ENCODE data around the gene LAMA3.

Gene LAMA3

GRCh38 chr18:23964282-23965238 is 275.3 kb downstream of the LAMA3 start:
- TF ChIP-seq, protein P1, sequence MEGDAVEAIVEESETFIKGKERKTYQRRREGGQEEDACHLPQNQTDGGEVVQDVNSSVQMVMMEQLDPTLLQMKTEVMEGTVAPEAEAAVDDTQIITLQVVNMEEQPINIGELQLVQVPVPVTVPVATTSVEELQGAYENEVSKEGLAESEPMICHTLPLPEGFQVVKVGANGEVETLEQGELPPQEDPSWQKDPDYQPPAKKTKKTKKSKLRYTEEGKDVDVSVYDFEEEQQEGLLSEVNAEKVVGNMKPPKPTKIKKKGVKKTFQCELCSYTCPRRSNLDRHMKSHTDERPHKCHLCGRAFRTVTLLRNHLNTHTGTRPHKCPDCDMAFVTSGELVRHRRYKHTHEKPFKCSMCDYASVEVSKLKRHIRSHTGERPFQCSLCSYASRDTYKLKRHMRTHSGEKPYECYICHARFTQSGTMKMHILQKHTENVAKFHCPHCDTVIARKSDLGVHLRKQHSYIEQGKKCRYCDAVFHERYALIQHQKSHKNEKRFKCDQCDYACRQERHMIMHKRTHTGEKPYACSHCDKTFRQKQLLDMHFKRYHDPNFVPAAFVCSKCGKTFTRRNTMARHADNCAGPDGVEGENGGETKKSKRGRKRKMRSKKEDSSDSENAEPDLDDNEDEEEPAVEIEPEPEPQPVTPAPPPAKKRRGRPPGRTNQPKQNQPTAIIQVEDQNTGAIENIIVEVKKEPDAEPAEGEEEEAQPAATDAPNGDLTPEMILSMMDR (IDR thresholded peaks at IDR 0.05; ENCODE audit: control insufficient read depth, insufficient read depth, low read depth, low read length, missing control alignments) = no peak
- no peak overlapping the region for H3K4me3 ChIP-seq (ENCODE audit: control insufficient read depth, low read depth, low read length)
- DNase-seq (ENCODE audit: low read depth) = no peak

DNA sequence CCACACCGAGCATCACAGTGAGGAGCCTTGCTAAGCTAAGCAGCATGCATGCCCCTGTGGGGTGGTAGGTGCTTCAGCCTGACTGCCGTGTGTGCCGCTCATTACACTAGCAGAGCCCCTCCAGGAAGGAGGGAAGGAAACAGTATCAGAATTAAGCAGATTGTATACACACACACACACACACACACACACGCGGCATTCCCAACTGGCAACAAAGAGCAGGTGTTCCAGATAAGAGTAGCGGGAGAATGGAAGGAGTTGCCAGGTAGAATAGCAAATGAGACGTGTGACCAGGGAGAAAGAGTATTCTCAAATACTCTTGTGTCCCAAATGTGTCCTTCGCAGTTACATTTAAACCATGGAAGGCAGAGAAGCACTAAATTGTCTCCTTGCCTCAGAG is 277.7 kb downstream of the LAMA3 start:
- no peak overlapping the region for H3K4me3 ChIP-seq (ENCODE audit: control insufficient read depth, low read depth, low read length)
- no peak for DNase-seq (ENCODE audit: low read depth)
- TF ChIP-seq, protein P1 (IDR thresholded peaks at IDR 0.05; ENCODE audit: control insufficient read depth, insufficient read depth, low read depth, low read length, missing control alignments) = no peak

DNA sequence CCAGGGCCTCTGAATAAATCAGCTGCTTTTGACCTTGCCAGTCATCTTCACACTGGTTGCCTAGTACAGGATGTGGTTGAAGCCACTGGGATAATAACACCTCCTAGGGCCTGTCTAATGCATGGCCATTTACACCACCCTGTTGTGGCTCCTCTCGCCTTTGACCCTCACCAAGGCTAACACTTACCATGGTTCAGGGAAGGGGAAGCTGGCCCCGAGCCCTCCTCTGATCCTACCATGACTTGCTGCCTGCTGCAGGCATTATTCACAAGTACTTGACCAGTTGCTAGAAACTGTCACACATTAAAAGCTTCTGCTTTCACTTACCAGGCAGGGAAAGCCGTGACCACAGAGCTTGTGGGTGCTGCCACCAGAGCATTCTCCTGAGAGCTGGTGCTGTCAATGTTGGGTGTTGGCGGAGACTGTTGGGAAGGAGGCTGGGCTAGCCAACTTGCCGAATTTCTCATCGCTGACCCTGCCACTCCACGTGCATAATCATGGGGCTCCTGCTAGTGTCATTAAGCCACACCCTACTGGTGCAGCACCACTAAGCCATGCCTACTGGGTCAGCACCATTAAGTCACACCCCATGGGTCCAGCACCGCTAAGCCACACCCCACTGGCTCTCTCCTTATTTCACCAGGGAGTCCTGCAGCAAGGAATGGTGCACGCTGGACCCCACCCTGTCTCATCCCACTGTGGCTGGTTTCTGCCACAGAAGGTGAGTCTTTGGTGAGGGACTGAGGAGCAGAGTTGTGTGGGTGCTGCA is 278.3 kb downstream of the LAMA3 start:
- no peak for DNase-seq (ENCODE audit: low read depth)
- H3K4me3 ChIP-seq (ENCODE audit: control insufficient read depth, low read depth, low read length) = no peak overlapping the region

GRCh38 chr18:23968638-23969604 is 279.7 kb downstream of the LAMA3 start:
- TF ChIP-seq, protein P1 (IDR thresholded peaks at IDR 0.05; ENCODE audit: control insufficient read depth, insufficient read depth, low read depth, low read length, missing control alignments) = no peak
- H3K4me3 ChIP-seq (ENCODE audit: control insufficient read depth, low read depth, low read length) = no peak overlapping the region
- DNase-seq (ENCODE audit: low read depth) = no peak

More for the DNA sequence above, 278.3 kb downstream of the LAMA3 start:
- TF ChIP-seq, protein P1 (IDR thresholded peaks at IDR 0.05; ENCODE audit: control insufficient read depth, insufficient read depth, low read depth, low read length, missing control alignments) = no peak

- TF ChIP-seq, protein P1 (IDR thresholded peaks at IDR 0.05; ENCODE audit: control insufficient read depth, insufficient read depth, low read depth, low read length, missing control alignments) = no peak
- H3K4me3 ChIP-seq (ENCODE audit: control insufficient read depth, low read depth, low read length) = no peak overlapping the region
- DNase-seq (ENCODE audit: low read depth) = no peak
These were observed 280.4 kb downstream of the LAMA3 start for GRCh38 chr18:23969664-23970063.

Data from AG09309 (cell line).